Suppressor macrophage (primary cell): ENCODE measurements around the gene ANKRD6.

ENCODE experiments used
- DNase-seq, 4 experiments: peaks; one replicate each; pipeline ENCODE4 v3.0.0-alpha.2; 2020 to 2022

ANKRD6 gene

DNA sequence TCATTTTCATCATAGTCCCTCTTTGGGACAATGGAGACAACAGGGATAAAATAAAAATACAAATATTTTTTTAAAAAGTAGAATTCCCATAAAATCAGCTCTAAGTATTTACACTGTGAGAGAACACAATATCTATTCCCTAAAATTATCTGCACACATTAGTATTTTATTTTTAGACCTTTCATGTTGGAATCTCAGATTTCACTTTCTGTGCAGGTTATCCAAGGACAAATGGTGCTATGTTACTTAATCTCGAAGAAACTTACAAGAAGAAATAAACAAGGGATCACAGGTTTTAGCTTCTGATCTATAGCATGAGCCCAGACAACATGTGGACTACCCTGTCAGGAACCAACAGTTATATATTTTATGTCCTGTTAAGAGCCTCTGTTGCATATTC is 228.6 kb downstream of the ANKRD6 start:
- no peak for DNase-seq

DNA sequence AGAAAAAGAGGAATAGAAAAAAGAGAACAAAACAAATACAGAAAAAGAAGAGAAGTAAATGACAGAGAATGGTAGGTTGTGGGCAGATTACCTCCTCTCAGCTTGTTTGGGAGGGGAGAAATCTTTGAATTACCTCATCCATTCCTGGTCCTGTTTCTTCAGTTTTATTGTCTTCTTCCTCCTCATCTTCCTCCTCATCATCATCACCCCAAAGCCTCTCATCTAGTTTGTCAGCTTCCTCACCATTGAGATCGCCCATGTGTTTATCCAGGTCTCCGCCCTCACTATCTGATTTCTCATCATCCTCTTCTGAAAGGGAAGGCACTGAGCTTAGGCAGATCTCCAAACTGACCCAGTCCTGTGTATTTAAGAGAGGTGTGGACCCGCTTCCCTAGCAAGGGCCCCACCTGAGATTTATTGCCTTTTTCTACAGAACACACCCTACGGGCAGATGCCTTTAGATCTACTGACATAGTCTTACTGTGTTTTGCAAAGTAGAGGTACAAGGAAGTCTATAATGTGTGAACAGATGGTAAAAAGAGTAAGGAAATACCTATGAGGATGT is 229.8 kb downstream of the ANKRD6 start:
- DNase-seq, result no peak

GRCh38 chr6:89667872-89668556 is 235.1 kb downstream of the ANKRD6 start:
- no peak for DNase-seq

DNA sequence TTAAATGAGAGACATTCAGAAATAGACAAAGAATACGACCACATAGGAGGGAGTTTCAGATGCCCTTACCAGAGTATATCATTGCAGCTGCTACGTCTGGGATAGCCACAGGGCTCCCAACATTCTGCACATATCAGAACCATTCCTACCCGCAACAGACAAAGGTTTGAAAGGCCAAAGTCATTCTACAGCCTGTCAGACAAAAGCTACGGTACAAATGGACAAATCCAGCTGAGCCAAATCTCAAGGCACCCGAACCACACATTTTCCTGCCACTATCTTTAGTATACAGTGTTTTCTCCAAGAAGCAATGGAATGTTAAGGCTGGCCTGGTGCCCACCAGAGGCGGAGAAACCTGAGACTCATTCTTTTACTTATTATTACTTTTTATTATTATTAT is 236.1 kb downstream of the ANKRD6 start:
- DNase-seq, result no peak

GRCh38 chr6:89670935-89671565 is 238.1 kb downstream of the ANKRD6 start:
- no peak for DNase-seq

DNA sequence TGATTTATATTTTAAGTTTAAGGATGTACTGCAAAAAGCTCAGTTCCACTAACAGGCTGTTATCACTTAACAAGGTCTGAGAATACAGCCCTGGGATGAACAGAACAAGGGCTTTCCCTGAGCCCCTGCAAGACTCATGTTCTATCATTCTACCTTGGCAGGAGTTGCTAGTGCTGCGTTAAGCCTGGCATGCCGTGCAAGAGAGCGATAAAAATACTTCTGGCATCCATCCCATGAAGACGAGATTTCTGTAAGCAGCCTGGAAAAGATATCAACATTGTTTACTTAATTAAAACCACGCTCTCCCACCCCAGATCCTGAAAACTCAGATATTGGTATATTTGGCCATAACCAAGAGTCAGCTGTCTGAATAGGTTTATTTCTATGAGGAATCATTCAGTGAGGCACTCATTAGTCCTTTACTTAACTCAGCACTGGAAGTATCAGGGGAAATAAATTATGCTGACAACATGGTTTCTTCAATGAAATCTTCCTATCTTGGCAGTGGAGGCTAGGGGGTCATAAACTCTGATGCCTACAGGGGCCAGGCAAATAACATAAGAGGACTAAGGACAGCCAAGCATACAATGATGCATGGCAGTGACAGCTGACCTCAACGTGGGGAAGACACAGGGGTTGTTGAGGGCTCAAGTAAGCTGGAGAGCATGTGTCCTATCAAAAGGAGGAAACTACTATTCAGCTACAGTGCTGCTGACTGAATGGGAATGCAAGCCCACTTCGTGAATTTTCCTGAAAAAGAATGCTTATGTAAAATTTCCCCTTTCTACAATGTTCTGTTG is 243.2 kb downstream of the ANKRD6 start:
- DNase-seq, result no peak

DNA sequence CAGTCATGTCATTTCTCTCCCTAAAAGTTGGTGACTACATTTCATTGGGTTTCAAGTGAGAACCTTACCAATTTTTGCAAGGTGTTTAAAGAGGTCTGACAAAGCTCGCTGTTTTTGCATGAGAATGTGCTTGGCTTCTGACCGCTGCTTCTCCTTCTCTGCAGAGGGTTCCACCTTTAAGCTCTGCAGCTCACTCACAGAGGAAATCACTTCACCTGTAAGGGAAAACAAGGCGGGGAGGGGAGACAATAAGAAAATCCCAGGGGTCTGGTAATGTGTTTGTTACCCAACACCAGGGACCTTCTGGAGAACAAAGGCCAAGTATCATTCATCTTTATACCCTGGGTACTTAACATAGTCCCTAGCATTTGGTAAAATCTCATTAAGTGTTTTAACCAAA is 245.6 kb downstream of the ANKRD6 start:
- DNase-seq, result no peak

GRCh38 chr6:89679215-89680120 is 246.5 kb downstream of the ANKRD6 start:
- no peak for DNase-seq

DNA sequence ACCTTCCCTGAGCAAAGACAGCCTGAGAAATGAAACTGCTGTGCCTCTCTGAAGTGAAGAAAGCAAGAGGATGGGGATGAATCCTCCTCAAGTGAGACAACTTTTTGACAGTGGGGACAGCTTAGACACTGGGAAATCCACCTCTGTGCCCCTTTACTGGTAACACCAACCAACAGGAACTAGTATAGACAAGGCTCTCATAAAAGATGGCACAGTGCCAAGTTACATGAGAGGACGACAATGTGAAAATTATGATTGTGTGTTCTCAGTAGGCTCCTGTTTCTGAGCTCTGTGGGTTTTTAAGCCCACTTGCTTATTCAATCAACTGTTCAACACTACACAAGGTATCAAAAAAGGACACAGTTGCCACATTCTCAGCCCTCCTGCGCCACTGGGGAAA is 247.2 kb downstream of the ANKRD6 start:
- DNase-seq, result peak in 2 of 4 experiments; percentile 3 to 21

- no peak for DNase-seq
Measured at GRCh38 chr6:89680551-89680950, 247.6 kb downstream of the ANKRD6 start.

DNA sequence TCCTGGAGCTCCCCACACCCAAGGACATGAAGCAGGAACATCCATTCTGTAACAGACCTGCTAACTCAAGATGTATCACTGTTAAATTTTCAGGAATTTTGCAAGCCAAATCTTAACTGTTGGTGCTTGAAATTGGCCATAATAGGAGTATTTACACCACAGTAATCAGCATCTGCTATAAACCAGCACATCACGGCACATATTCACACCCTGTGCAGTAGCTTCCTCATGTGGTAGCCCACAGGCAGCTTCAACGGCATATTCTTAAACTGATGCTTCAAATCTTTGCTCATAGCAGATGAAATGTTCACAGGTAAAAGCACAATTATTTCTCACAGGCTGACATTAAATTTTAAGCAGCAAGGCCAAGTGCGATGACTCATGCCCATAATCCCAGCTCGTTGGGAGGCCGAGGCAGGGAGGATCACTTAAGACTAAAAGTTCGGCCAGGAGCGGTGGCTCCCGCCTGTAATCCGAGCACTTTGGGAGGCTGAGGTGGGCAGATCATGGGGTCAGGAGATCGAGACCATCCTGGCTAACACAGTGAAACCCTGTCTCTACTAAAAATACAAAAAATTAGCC is 249.1 kb downstream of the ANKRD6 start:
- no peak for DNase-seq

DNA sequence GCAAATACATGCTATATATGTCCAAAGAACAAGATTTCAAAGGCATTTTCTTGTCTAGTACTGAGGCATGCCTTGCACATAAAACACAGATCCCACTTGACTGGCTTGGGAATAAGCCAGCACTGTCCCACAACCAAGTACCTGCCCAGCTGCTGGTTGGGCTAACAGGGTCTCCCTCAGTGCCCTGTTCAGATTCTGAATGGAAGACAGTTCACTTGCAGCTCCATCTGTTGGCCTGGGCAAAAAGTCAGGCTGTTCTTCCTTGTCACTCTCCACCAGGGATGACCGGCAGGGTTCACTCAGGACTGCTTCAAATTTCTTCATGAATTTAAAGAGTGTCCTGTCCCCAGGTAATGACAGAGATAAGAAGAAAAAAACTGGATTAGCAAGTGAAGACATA is 250.0 kb downstream of the ANKRD6 start:
- DNase-seq, result no peak
